Panc1 (cell line): ENCODE measurements around the gene ZBTB48. TPM values are rescaled to one million over a fixed set of nuclear protein-coding genes. Genes with fewer than 3 reads are reported as not detected.

Experiments
- ATAC-seq: fragments of 200-7000 bp; cut with Tn5 transposase; 2 replicates; pipeline ENCODE4 v1.9.1; 2020; ENCODE audit warnings: mild to moderate bottlenecking, moderate library complexity
- BruUV-seq: library from RNA; stranded (reverse); fragments of 400-500 nt; replicated peaks from 2 replicates; lab custom pipeline; 2021; lab: Mats Ljungman, UMichigan
- CTCF ChIA-PET: fragments of 300-600 bp; sonication (Branson Sonifier 250); formaldehyde crosslinking; loops from one replicate; lab custom pipeline; 2022; ENCODE audit warnings: antibody characterized with exemption; lab: Charles Lee
- POLR2A ChIA-PET: fragments of 300-600 bp; sonication (Branson Sonifier 250); formaldehyde crosslinking; loops from one replicate; lab custom pipeline; 2022; ENCODE audit warnings: antibody characterized with exemption; lab: Charles Lee
- DNase-seq: peaks from one replicate; pipeline ENCODE4 v3.0.0-alpha.2; 2010; ENCODE audit warnings: low read depth, low spot score
- H3K27ac ChIP-seq: 2 replicates; pipeline ENCODE4 v1.5.1; 2011; ENCODE audit warnings: mild to moderate bottlenecking, low read length, inconsistent platforms
- H3K27me3 ChIP-seq: fragments of 200-500 bp; sonication (Bioruptor generic); 2 replicates; pipeline ENCODE4 v1.6.0; 2014; ENCODE audit warnings: low read length, inconsistent platforms; ENCODE audit not compliant: control insufficient read depth, insufficient read depth
- H3K36me3 ChIP-seq: fragments of 200-500 bp; sonication (Bioruptor generic); 2 replicates; pipeline ENCODE4 v1.5.1; 2014; ENCODE audit warnings: inconsistent platforms, mild to moderate bottlenecking, low read length, moderate library complexity; ENCODE audit not compliant: control insufficient read depth, insufficient read depth
- H3K4me1 ChIP-seq: 2 replicates; pipeline ENCODE4 v1.5.1; 2011; ENCODE audit warnings: inconsistent platforms, mild to moderate bottlenecking, low read length, moderate library complexity; ENCODE audit not compliant: control insufficient read depth, insufficient read depth
- H3K4me3 ChIP-seq, 2 experiments: 2 replicates each; pipeline ENCODE4 v1.5.1; 2011 to 2012; ENCODE audit warnings: low read depth in 2 of 2, low read length in 2 of 2, mild to moderate bottlenecking in 2 of 2, inconsistent platforms in 1 of 2, moderate library complexity in 1 of 2
- H3K9me3 ChIP-seq: fragments of 200-500 bp; sonication (Bioruptor generic); 2 replicates; pipeline ENCODE4 v1.5.1; 2014; ENCODE audit warnings: low read depth, mild to moderate bottlenecking, inconsistent platforms, low read length, moderate library complexity; ENCODE audit not compliant: control insufficient read depth, insufficient read depth
- CTCF ChIP-seq: fragments of 450-650 bp; IDR thresholded peaks from 2 replicates; pipeline ENCODE4 v1.5.1; 2017; ENCODE audit warnings: mild to moderate bottlenecking
- POLR2AphosphoS5 ChIP-seq: IDR thresholded peaks from 2 replicates; pipeline ENCODE4 v1.6.1; 2012; ENCODE audit warnings: mild to moderate bottlenecking, low read depth, low read length, moderate library complexity
- REST ChIP-seq, 2 experiments: IDR thresholded peaks; 2 replicates each; pipeline ENCODE4 v1.6.1; 2011 to 2012; ENCODE audit warnings: low read depth in 2 of 2, control low read depth in 1 of 2, low read length in 1 of 2, mild to moderate bottlenecking in 1 of 2, moderate library complexity in 1 of 2; ENCODE audit not compliant: insufficient read depth in 1 of 2
- SIN3A ChIP-seq: IDR thresholded peaks from 2 replicates; pipeline ENCODE4 v1.6.1; 2012; ENCODE audit warnings: low read depth, mild to moderate bottlenecking, low read length, moderate library complexity, borderline replicate concordance; ENCODE audit not compliant: insufficient read depth
- TCF7L2 ChIP-seq: IDR thresholded peaks from 2 replicates; pipeline ENCODE4 v1.6.1; 2011; ENCODE audit warnings: mild to moderate bottlenecking, low read depth, low read length, inconsistent platforms
- in situ Hi-C: cut with HindIII; loops from 2 replicates; pipeline ENCODE4 v1.10.0; 2016; ENCODE audit warnings: low sequenced_read_pairs, low pct_unique_long_range_greater_than_20kb
- intact Hi-C: fragments of 100-400 bp; cut with micrococcal nuclease; formaldehyde crosslinking; loops from one replicate; pipeline ENCODE4 v1.10.0; 2022; ENCODE audit not compliant: unreplicated experiment
- total RNA-seq: library from RNA; stranded (reverse); gene quantifications from one replicate; pipeline ENCODE4 v1.2.1, GENCODE V29; 2021; ENCODE audit not compliant: unreplicated experiment

Gene ZBTB48
- total RNA-seq, 1 experiment from 2014 or later: 40.7 TPM

- CTCF ChIA-PET: interaction anchor here (0.5 kb wide), 1 partner anchor 47 kb away, joined by 5 read pairs; no protein-coding TSS in a partner anchor
- H3K27me3 ChIP-seq: no peaks in the 10 kb centered on the region
- H3K4me3 ChIP-seq: peak overlapping the region; percentile 61 to 96
- TF ChIP-seq SIN3A (no peak), POLR2AphosphoS5 (no peak), REST (IDR thresholded peaks at IDR 0.05; ENCODE audit: insufficient read depth in 1 of 2, low read depth in 2 of 2, low read length in 1 of 2) (no peak), TCF7L2 (no peak), CTCF (no peak)
- H3K4me1 ChIP-seq: peaks cover 27% of the 10 kb centered on the region
- intact Hi-C loops (no loop called here), in situ Hi-C loops (no loop called here)
- no peaks in the 10 kb centered on the region for H3K9me3 ChIP-seq
- H3K36me3 ChIP-seq: no peaks in the 10 kb centered on the region; the same call in 1 of the 2 replicates
- peak overlapping the region; percentile 90 for H3K27ac ChIP-seq
- ATAC-seq (no peak), DNase-seq (no peak)
- TSS peak; percentile 68 for BruUV-seq
- POLR2A ChIA-PET: no interaction called here
These were observed 20.7 kb downstream of the ZBTB48 start for GRCh38 chr1:6600410-6601048.

GRCh38 chr1:6601049-6601922, 21.5 kb downstream of the ZBTB48 start:
- ATAC-seq (peak; percentile 49), DNase-seq (peak; percentile 90)
- intact Hi-C loops: no loop called here
- ChIA-PET POLR2A (no interaction called here), CTCF (interaction anchor here (0.6 kb wide), 1 partner anchor 13 kb away, joined by 3 read pairs; the partner anchor contains the start of gene PHF13)
- Histone ChIP-seq H3K27me3 (no peaks in the 10 kb centered on the region), H3K36me3 (no peaks in the 10 kb centered on the region; the same call in 1 of the 2 replicates), H3K4me1 (peaks cover 27% of the 10 kb centered on the region), H3K27ac (peak overlapping the region; percentile 90), H3K9me3 (no peaks in the 10 kb centered on the region), H3K4me3 (peak overlapping the region; percentile 61 to 96)
- no TSS peak for BruUV-seq
- TF ChIP-seq SIN3A: 0 out of 2 replicates have a peak, but pooled peaks have one; percentile 12
- TF ChIP-seq CTCF: no peak
- TF ChIP-seq TCF7L2: no peak
- TF ChIP-seq REST (IDR thresholded peaks at IDR 0.05; ENCODE audit: insufficient read depth in 1 of 2, low read depth in 2 of 2, low read length in 1 of 2): no peak
- in situ Hi-C loops: no loop called here
